Spleen (tissue), 7 donors: ENCODE data around the gene CARD19.

Experiments
- POLR2A ChIP-seq, 3 donors: fragments of 450-650 bp; IDR thresholded peaks; one replicate each; pipeline ENCODE4 v1.5.1; 2017; ENCODE audit warnings: antibody characterized with exemption in 3 of 3, mild to moderate bottlenecking in 1 of 3
- TF ChIP-seq, protein P1 (sequence below), 11 experiments: fragments of 200-600 bp in 7 of 11; fragments of 450-650 bp in 4 of 11; sonication (generic) in 4 of 11; IDR thresholded peaks in 8 of 11; conservative IDR thresholded peaks in 3 of 11; 1 replicate in 7 of 11; 2 replicates in 4 of 11; pipeline versions ENCODE4 v1.4.0 to v1.8.0; 2016 to 2021; ENCODE audit warnings: antibody characterized with exemption in 11 of 11, inconsistent platforms in 4 of 11, mild to moderate bottlenecking in 1 of 11
- donor health status: DM: no; HTN: no; CAD: no; lungs with moderate emphysema.
- donor health status: DM: no; HTN: no; CAD: no.
- donor health status: DM: no; HTN: no; CAD: no.

DNA sequence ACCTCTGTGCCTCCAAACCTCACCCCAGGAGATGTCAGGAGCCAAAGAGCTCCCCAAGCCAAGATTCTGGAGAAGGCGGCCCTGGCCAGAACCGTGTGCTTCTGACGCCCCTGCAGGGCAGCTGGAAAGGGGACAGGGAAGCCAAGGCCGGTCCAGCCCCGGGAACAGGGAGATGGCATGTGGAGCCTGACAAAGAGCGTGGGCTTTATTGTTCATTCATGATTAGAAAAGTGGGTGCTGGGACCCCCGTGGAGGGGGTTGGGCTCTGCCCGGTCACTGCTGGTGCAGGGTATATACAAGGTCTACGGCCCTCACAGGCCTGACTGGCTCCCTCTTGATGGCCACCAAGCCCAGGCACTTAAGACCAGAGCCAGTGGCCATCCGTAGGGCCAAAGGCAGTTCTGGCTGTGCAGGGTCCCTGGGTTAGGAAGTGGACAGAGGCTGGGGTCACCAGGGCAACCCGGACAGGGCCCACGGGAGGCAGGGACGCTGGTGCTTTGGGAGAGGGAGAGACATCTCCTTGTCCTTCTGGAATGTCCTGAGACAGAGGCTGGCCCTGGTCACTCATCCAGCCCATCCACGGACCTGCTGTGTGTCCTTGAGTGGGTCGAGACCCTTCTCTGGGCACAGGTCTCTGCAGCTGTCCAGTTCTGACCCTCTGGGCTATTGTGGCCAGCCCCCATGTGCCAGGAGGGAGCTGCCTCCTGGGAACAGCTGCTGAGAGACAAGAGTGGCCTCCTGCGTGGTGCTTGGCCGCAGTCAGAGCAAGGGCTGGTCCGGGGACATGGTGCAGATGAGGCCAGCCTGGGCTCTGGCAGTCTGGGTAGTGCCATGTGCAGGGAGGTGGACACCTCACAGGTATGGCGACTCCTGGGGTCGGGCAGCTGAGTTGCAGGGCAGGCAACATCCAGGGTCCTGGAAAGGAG is 25.6 kb downstream of the CARD19 start:
- TF ChIP-seq, protein P1, sequence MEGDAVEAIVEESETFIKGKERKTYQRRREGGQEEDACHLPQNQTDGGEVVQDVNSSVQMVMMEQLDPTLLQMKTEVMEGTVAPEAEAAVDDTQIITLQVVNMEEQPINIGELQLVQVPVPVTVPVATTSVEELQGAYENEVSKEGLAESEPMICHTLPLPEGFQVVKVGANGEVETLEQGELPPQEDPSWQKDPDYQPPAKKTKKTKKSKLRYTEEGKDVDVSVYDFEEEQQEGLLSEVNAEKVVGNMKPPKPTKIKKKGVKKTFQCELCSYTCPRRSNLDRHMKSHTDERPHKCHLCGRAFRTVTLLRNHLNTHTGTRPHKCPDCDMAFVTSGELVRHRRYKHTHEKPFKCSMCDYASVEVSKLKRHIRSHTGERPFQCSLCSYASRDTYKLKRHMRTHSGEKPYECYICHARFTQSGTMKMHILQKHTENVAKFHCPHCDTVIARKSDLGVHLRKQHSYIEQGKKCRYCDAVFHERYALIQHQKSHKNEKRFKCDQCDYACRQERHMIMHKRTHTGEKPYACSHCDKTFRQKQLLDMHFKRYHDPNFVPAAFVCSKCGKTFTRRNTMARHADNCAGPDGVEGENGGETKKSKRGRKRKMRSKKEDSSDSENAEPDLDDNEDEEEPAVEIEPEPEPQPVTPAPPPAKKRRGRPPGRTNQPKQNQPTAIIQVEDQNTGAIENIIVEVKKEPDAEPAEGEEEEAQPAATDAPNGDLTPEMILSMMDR (IDR thresholded peaks at IDR 0.05 in 8 of 11, conservative IDR thresholded peaks at IDR 0.05 in 3 of 11), result no peak
- no peak for TF ChIP-seq POLR2A (IDR thresholded peaks at IDR 0.05)
